H1 (cell line): ENCODE data around the gene MGAT5. TPM values are rescaled to one million over a fixed set of nuclear protein-coding genes. Genes with fewer than 3 reads are reported as not detected.

Experiments used
- CTCF ChIA-PET: fragments of 300-600 bp; sonication (Branson Sonifier 250); formaldehyde crosslinking; loops from one replicate; lab custom pipeline; 2021; ENCODE audit not compliant: partially characterized antibody; lab: Charles Lee
- POLR2A ChIA-PET: fragments of 300-600 bp; sonication (Branson Sonifier 250); formaldehyde crosslinking; loops from one replicate; lab custom pipeline; 2021; ENCODE audit warnings: inconsistent platforms; ENCODE audit not compliant: partially characterized antibody; lab: Charles Lee
- DNase-seq, 2 experiments: peaks; one replicate each; pipeline versions ENCODE4 v3.0.0 to v3.0.0-alpha.2; 2010 to 2022; ENCODE audit warnings: low spot score in 2 of 2, low read depth in 1 of 2, mixed read lengths in 1 of 2
- FAIRE-seq: peaks from 2 replicates; lab custom pipeline; 2011; peaks lifted over from hg19 to GRCh38; lab: Jason Lieb, UNC
- H2AFZ ChIP-seq: 2 replicates; pipeline ENCODE4 v1.8.1; 2012; ENCODE audit warnings: low read length, inconsistent platforms
- H2AK5ac ChIP-seq: 2 replicates; pipeline ENCODE4 v1.6.1; 2013; ENCODE audit warnings: low read depth, low read length
- H2BK120ac ChIP-seq: replicated peaks from 2 replicates; pipeline ENCODE3; 2013; ENCODE audit warnings: low read depth, low read length, inconsistent platforms
- H2BK12ac ChIP-seq: 2 replicates; pipeline ENCODE4 v1.6.1; 2013; ENCODE audit warnings: low read depth, low read length
- H2BK15ac ChIP-seq: 2 replicates; pipeline ENCODE4 v1.6.1; 2013; ENCODE audit warnings: low read length
- H2BK20ac ChIP-seq: 2 replicates; pipeline ENCODE4 v1.6.1; 2013; ENCODE audit warnings: low read length
- H2BK5ac ChIP-seq: 2 replicates; pipeline ENCODE4 v1.6.1; 2013; ENCODE audit warnings: low read depth, low read length
- H3K14ac ChIP-seq: 2 replicates; pipeline ENCODE4 v1.6.1; 2013; ENCODE audit warnings: inconsistent platforms; ENCODE audit not compliant: insufficient read length
- H3K18ac ChIP-seq: 2 replicates; pipeline ENCODE4 v1.6.1; 2013; ENCODE audit warnings: low read length; ENCODE audit errors: extremely low read depth
- H3K23ac ChIP-seq: 2 replicates; pipeline ENCODE4 v1.6.1; 2013; ENCODE audit warnings: inconsistent platforms; ENCODE audit not compliant: insufficient read length
- H3K23me2 ChIP-seq: 2 replicates; pipeline ENCODE4 v1.6.1; 2013; ENCODE audit warnings: low read depth, low read length
- H3K27ac ChIP-seq: 2 replicates; pipeline ENCODE4 v1.6.1; 2011; ENCODE audit warnings: low read depth, low read length, inconsistent platforms
- H3K27me3 ChIP-seq, 4 experiments: replicated peaks in 1 of 4; 1 replicate in 1 of 4; 2 replicates in 3 of 4; pipeline versions ENCODE4 v1.6.1 to v1.8.1; 2011 to 2013; ENCODE audit warnings: low read length in 3 of 4, mild to moderate bottlenecking in 3 of 4, inconsistent platforms in 2 of 4, mixed read lengths in 2 of 4, moderate library complexity in 1 of 4; ENCODE audit not compliant: control insufficient read depth in 3 of 4, insufficient read depth in 3 of 4; ENCODE audit errors: extremely low read depth in 1 of 4
- H3K36me3 ChIP-seq, 4 experiments: 2 replicates each; pipeline versions ENCODE4 v1.6.1 to v1.8.1; 2011 to 2013; ENCODE audit warnings: mild to moderate bottlenecking in 4 of 4, low read length in 3 of 4, moderate library complexity in 2 of 4, control low read depth in 1 of 4, inconsistent platforms in 1 of 4; ENCODE audit not compliant: insufficient read depth in 4 of 4, control insufficient read depth in 2 of 4
- H3K4ac ChIP-seq: replicated peaks from 2 replicates; pipeline ENCODE3; 2013; ENCODE audit warnings: low read length, low read depth, mixed read lengths, inconsistent platforms; ENCODE audit not compliant: insufficient read length
- H3K4me1 ChIP-seq, 4 experiments: replicated peaks in 1 of 4; 1 replicate in 1 of 4; 2 replicates in 3 of 4; pipeline versions ENCODE4 v1.6.1 to v1.8.1; 2011 to 2013; ENCODE audit warnings: low read length in 3 of 4, inconsistent platforms in 2 of 4, mixed read lengths in 1 of 4; ENCODE audit not compliant: insufficient read depth in 4 of 4, control insufficient read depth in 3 of 4
- H3K4me2 ChIP-seq, 2 experiments: 2 replicates each; pipeline versions ENCODE4 v1.6.1 to v1.8.1; 2011 to 2013; ENCODE audit warnings: low read depth in 2 of 2, low read length in 2 of 2, control low read depth in 1 of 2, inconsistent platforms in 1 of 2, mild to moderate bottlenecking in 1 of 2; ENCODE audit not compliant: insufficient read depth in 1 of 2
- H3K4me3 ChIP-seq, 4 experiments: fragments of 200-600, 300-600 bp in 1 of 4; sonication (generic), shearing (Covaris generic), sonication (Bioruptor Twin) in 1 of 4; 2 replicates each; pipeline versions ENCODE4 v1.5.1 to v1.8.1; 2011 to 2016; ENCODE audit warnings: low read length in 4 of 4, low read depth in 3 of 4, control low read depth in 2 of 4, inconsistent platforms in 2 of 4, mild to moderate bottlenecking in 2 of 4, mixed read lengths in 1 of 4, moderate library complexity in 1 of 4; ENCODE audit not compliant: insufficient read depth in 2 of 4; ENCODE audit errors: extremely low read depth in 1 of 4
- H3K56ac ChIP-seq: replicated peaks from 2 replicates; pipeline ENCODE3; 2013; ENCODE audit warnings: low read depth, mild to moderate bottlenecking, mixed read lengths, low read length, inconsistent platforms; ENCODE audit not compliant: insufficient read length
- H3K79me1 ChIP-seq: 2 replicates; pipeline ENCODE4 v1.6.1; 2013; ENCODE audit warnings: low read depth, low read length, control low read depth
- H3K79me2 ChIP-seq, 2 experiments: 2 replicates each; pipeline versions ENCODE4 v1.6.1 to v1.8.1; 2012 to 2013; ENCODE audit warnings: low read length in 2 of 2, mild to moderate bottlenecking in 2 of 2, inconsistent platforms in 1 of 2; ENCODE audit not compliant: insufficient read depth in 2 of 2, control insufficient read depth in 1 of 2
- H3K9ac ChIP-seq, 4 experiments: replicated peaks in 1 of 4; 1 replicate in 1 of 4; 2 replicates in 3 of 4; pipeline versions ENCODE4 v1.6.1 to v1.8.1; 2011 to 2013; ENCODE audit warnings: low read depth in 3 of 4, low read length in 3 of 4, control low read depth in 2 of 4, mild to moderate bottlenecking in 2 of 4, moderate library complexity in 2 of 4, inconsistent platforms in 1 of 4; ENCODE audit errors: extremely low read depth in 1 of 4
- H3K9me3 ChIP-seq, 2 experiments: 2 replicates each; pipeline versions ENCODE4 v1.6.1 to v1.8.1; 2012 to 2013; ENCODE audit warnings: mild to moderate bottlenecking in 2 of 2, moderate library complexity in 2 of 2, control low read depth in 1 of 2, inconsistent platforms in 1 of 2, low read depth in 1 of 2, low read length in 1 of 2, mixed read lengths in 1 of 2; ENCODE audit not compliant: insufficient read depth in 2 of 2
- H4K20me1 ChIP-seq, 2 experiments: replicated peaks in 1 of 2; 2 replicates each; pipeline versions ENCODE3 to v1.8.1; 2011 to 2013; ENCODE audit warnings: inconsistent platforms in 2 of 2, low read length in 2 of 2, mild to moderate bottlenecking in 1 of 2; ENCODE audit not compliant: insufficient read depth in 2 of 2, control insufficient read depth in 1 of 2
- H4K5ac ChIP-seq: 2 replicates; pipeline ENCODE4 v1.6.1; 2013; ENCODE audit warnings: low read length, low read depth, mixed read lengths, inconsistent platforms; ENCODE audit not compliant: insufficient read length
- H4K8ac ChIP-seq: 2 replicates; pipeline ENCODE4 v1.8.0; 2013; ENCODE audit warnings: mild to moderate bottlenecking, moderate library complexity, low read length, inconsistent platforms; ENCODE audit not compliant: insufficient read depth; ENCODE audit errors: extremely low read depth
- H4K91ac ChIP-seq: replicated peaks from 2 replicates; pipeline ENCODE3; 2013; ENCODE audit warnings: low read length, mixed read lengths, inconsistent platforms; ENCODE audit not compliant: insufficient read length
- NANOG ChIP-seq: IDR thresholded peaks from 2 replicates; pipeline ENCODE4 v1.6.1; 2011; ENCODE audit warnings: low read length, low read depth, mild to moderate bottlenecking, inconsistent platforms; ENCODE audit not compliant: insufficient read depth, poor library complexity, severe bottlenecking
- RAD21 ChIP-seq, 2 experiments: IDR thresholded peaks in 1 of 2; conservative IDR thresholded peaks in 1 of 2; 2 replicates each; pipeline ENCODE4 v1.6.1; 2011; ENCODE audit warnings: low read depth in 2 of 2, low read length in 2 of 2, improper control_type of control experiment in 1 of 2, inconsistent platforms in 1 of 2, mild to moderate bottlenecking in 1 of 2, moderate library complexity in 1 of 2
- TEAD4 ChIP-seq: IDR thresholded peaks from 2 replicates; pipeline ENCODE4 v1.6.1; 2012; ENCODE audit warnings: low read depth, low read length, inconsistent platforms, mixed read lengths
- WGBS, 2 experiments: shearing (Covaris generic) in 1 of 2; methylation state at CpG; one replicate each; pipeline versions ENCODE4 v1.1.6 to v1.1.7; 2013 to 2015; ENCODE audit warnings: low lambda C conversion rate in 2 of 2, mixed read lengths in 2 of 2, inconsistent platforms in 1 of 2, low coverage in 1 of 2, missing lambda C conversion rate in 1 of 2; ENCODE audit not compliant: insufficient replicate concordance in 2 of 2, insufficient coverage in 1 of 2, insufficient read length in 1 of 2; ENCODE audit errors: extremely low coverage in 1 of 2, missing lambda C conversion rate in 1 of 2; 5-methylcytosine and 5-hydroxymethylcytosine counted together
- polyA plus RNA-seq, 7 experiments: library from polyadenylated mRNA; depleted of rRNA in 3 of 7; stranded (reverse) in 5 of 7; unstranded in 2 of 7; fragments of >200 nt in 5 of 7; fragments of 200-250 nt in 2 of 7; gene quantifications; 1 replicate in 5 of 7; 2 replicates in 1 of 7; 4 replicates in 1 of 7; pipeline versions ENCODE4 v1.2.1 to v1.2.3, GENCODE V29; 2011 to 2013; ENCODE audit warnings: missing spikeins in 2 of 7, mixed read lengths in 2 of 7
- total RNA-seq: library from RNA; stranded (reverse); fragmentation: NEBNext Ultra II Directional; extraction: Animal tissue kit (Norgen Biotek cat#: 25700); gene quantifications from 2 replicates; pipeline ENCODE4 v1.2.1, GENCODE V29; 2021
- TF ChIP-seq, protein P1 (sequence below), 3 experiments: IDR thresholded peaks; 1 replicate in 2 of 3; 2 replicates in 1 of 3; pipeline versions ENCODE4 v1.5.1 to v1.6.1; 2011; ENCODE audit warnings: low read length in 3 of 3, mild to moderate bottlenecking in 3 of 3, inconsistent platforms in 2 of 3, low read depth in 1 of 3, moderate library complexity in 1 of 3; ENCODE audit not compliant: insufficient read depth in 1 of 3; ENCODE audit errors: control extremely low read depth in 1 of 3

MGAT5 gene
- total and polyA plus RNA-seq, 2 of the 8 experiments (the other 6 are each of a cell fraction or from before 2014, with no cell fraction given), result 11.2 to 49.2 TPM

DNA sequence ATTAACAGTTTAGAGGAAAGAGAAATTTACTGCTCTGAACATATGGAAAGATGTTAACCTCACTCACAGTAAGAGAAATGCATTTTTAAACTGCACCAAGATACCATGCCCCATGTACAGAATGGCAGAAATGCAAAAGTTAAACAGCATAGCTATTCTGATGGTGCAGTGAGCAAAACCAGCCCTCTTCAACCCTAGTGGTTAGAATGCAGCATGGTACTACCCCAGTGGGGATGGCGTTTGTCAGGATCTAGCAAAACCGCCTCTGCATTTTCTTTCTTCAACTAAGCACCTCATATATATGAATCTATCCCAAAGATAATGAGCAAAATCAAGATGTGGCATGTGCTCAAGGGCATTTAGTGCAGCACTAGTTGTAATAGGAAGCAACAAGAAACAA is 98.0 kb downstream of the MGAT5 start:
- H3K23me2 ChIP-seq, result no peaks in the 10 kb centered on the region
- peaks cover 0 to 3% of the 10 kb centered on the region in 2 experiments for H4K20me1 ChIP-seq
- no peak overlapping the region for H3K27ac ChIP-seq
- no peak overlapping the region for H4K8ac ChIP-seq
- H3K4me3 ChIP-seq, result no peak overlapping the region
- no peak overlapping the region for H3K4ac ChIP-seq
- H2BK15ac ChIP-seq, result no peak overlapping the region
- H3K36me3 ChIP-seq, result no peaks in the 10 kb centered on the region; a peak in 2 of 8 replicates
- H3K18ac ChIP-seq, result no peak overlapping the region
- TF ChIP-seq NANOG (no peak), RAD21 (IDR thresholded peaks at IDR 0.05 in 1 of 2, conservative IDR thresholded peaks at IDR 0.05 in 1 of 2; ENCODE audit: low read depth in 2 of 2, low read length in 2 of 2) (peak in 1 of 2 experiments; percentile 14; a peak in 1 of 4 replicates), TEAD4 (peak; percentile 79)
- TF ChIP-seq, protein P1, sequence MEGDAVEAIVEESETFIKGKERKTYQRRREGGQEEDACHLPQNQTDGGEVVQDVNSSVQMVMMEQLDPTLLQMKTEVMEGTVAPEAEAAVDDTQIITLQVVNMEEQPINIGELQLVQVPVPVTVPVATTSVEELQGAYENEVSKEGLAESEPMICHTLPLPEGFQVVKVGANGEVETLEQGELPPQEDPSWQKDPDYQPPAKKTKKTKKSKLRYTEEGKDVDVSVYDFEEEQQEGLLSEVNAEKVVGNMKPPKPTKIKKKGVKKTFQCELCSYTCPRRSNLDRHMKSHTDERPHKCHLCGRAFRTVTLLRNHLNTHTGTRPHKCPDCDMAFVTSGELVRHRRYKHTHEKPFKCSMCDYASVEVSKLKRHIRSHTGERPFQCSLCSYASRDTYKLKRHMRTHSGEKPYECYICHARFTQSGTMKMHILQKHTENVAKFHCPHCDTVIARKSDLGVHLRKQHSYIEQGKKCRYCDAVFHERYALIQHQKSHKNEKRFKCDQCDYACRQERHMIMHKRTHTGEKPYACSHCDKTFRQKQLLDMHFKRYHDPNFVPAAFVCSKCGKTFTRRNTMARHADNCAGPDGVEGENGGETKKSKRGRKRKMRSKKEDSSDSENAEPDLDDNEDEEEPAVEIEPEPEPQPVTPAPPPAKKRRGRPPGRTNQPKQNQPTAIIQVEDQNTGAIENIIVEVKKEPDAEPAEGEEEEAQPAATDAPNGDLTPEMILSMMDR (IDR thresholded peaks at IDR 0.05; ENCODE audit: control extremely low read depth in 1 of 3, insufficient read depth in 1 of 3, low read depth in 1 of 3, low read length in 3 of 3), result peak in 2 of 3 experiments; percentile 15 to 35; a peak in 2 of 4 replicates
- 93% methylated on average over 2 of the region's 2 CpGs; no CpG with 5 or more reads in 1 of the 2 experiments for WGBS, 2 experiments
- no peak overlapping the region for H3K4me2 ChIP-seq
- FAIRE-seq, result peak; percentile 32
- ChIA-PET CTCF (interaction anchor here (0.7 to 4.4 kb wide), 9 partner anchors 11 to 235 kb away, joined by 3 to 22 read pairs (median 3); no protein-coding TSS in a partner anchor), POLR2A (no interaction called here)
- no peaks in the 10 kb centered on the region for H3K27me3 ChIP-seq
- no peak overlapping the region for H3K9ac ChIP-seq
- H2BK120ac ChIP-seq, result no peak overlapping the region
- no peaks in the 10 kb centered on the region for H3K79me2 ChIP-seq
- H3K4me1 ChIP-seq, result peaks cover 0 to 2% (median 0%) of the 10 kb centered on the region in 4 experiments; a peak in 1 of 7 replicates
- no peak overlapping the region for H2AK5ac ChIP-seq
- no peak overlapping the region for H2AFZ ChIP-seq
- H3K9me3 ChIP-seq, result no peaks in the 10 kb centered on the region
- no peak overlapping the region for H4K91ac ChIP-seq
- H3K23ac ChIP-seq, result no peak overlapping the region
- no peak overlapping the region for H4K5ac ChIP-seq
- no peaks in the 10 kb centered on the region for H3K79me1 ChIP-seq
- no peak overlapping the region for H3K56ac ChIP-seq
- no peak for DNase-seq
- no peak overlapping the region for H3K14ac ChIP-seq
- H2BK12ac ChIP-seq, result no peak overlapping the region
- no peak overlapping the region for H2BK5ac ChIP-seq
- no peak overlapping the region for H2BK20ac ChIP-seq
